Left lobe of liver (tissue), 2 donors: ENCODE measurements around the gene ZNF526. TPM values are rescaled to one million over a fixed set of nuclear protein-coding genes. Genes with fewer than 3 reads are reported as not detected.
A peak's percentile ranks its signal among the peaks of the same experiment; 100 is the strongest.

Source experiments
- ATAC-seq: fragments of 200-7000 bp; cut with Tn5 transposase; one replicate; pipeline ENCODE4 v1.9.1; 2020; ENCODE audit warnings: mild to moderate bottlenecking, moderate library complexity
- DNase-seq: peaks from one replicate; pipeline ENCODE4 v3.0.0-alpha.2; 2020; ENCODE audit warnings: low spot score
- total RNA-seq: library from RNA; stranded (reverse); gene quantifications from one replicate; pipeline ENCODE4 v1.2.1, GENCODE V29; 2021
- donor health status: DM: no; HTN: no; CAD: no; lungs with moderate emphysema.
- donor health status: DM: no; HTN: yes; CAD: no.

ZNF526 gene
- total RNA-seq, 1 donor from 2014 or later = 5.3 TPM

- peak; percentile 99 for DNase-seq
Observed at GRCh38 chr19:42217520-42218437, 2.3 kb upstream of the ZNF526 start, which contains the start of gene DEDD2. TSS of gene DEDD2 (minus strand) at chr19:42217677. CDS start at chr19:42217007, 670 bp downstream.

GRCh38 chr19:42220751-42221097 lies 612 bp downstream of the ZNF526 start:
- ATAC-seq = no peak
- DNase-seq = no peak

More at GRCh38 chr19:42217520-42218437, 2.3 kb upstream of the ZNF526 start, which contains the start of gene DEDD2:
- ATAC-seq = peak; percentile 72

GRCh38 chr19:42224940-42225717 lies 5.0 kb downstream of the ZNF526 start:
- no peak for DNase-seq
- ATAC-seq = no peak

DNA sequence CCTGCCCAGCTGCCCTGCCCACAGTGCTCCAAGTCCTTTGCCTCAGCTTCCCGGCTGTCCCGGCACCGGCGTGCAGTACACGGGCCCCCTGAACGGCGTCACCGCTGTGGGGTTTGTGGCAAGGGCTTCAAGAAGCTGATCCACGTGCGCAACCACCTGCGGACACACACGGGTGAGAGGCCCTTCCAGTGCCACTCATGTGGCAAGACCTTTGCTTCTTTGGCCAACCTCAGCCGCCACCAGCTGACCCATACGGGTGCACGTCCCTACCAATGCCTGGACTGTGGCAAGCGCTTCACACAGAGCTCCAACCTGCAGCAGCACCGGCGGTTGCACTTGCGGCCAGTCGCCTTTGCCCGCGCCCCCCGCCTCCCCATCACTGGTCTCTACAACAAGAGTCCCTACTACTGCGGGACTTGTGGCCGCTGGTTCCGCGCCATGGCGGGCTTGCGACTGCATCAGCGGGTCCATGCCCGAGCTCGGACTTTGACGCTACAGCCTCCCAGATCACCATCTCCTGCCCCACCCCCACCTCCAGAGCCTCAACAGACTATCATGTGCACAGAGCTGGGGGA lies 5.7 kb downstream of the ZNF526 start:
- DNase-seq (no peak), ATAC-seq (no peak)

DNA sequence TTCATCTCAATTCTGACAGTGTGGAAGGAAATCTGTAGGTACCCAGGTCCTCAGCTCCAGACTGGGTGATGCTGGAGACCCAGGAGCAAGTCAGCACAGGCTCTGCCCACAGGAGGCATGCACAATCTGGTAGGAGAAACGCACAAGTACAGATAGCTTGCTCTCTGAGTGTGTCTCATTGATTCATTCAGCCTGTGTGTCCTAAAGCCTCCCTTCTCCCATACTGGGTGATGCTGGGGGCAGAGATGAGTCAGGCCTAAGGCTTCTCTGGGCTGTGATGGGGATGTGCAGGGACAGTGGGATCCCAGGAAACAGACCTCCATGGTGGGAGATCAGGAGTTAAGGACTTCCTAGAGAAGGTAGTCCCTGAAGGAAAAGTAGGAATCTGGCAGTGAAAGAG lies 6.8 kb downstream of the ZNF526 start:
- ATAC-seq (no peak), DNase-seq (no peak)

GRCh38 chr19:42228641-42229040 lies 8.5 kb downstream of the ZNF526 start:
- no peak for ATAC-seq
- no peak for DNase-seq

DNA sequence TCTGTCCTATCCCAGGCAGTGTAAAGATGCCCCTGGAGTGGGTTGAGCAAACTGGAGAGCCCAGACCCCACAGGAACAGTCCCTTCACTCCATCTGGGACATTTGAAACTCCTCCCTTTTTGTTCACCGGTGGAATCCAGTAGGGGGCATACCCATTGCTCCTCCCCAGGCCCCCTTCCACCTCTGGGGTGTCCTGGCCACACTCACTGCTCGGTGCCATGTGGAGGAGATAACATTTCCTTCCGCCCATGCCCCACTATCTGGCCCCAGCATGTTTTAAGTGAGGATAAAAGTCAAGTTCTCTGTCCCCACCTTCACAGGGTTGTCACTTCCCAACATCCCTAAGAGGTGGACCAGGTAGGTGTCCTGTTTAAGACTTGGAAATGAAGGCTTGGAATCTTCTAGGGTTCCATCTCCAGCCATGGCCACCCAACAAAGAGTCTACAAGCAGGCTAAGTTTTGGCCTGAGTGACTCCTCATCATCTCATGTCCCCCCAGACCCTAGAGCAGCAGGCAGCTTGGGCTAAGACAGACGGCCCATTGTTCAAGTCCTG lies 9.3 kb downstream of the ZNF526 start:
- ATAC-seq (no peak), DNase-seq (no peak)

DNA sequence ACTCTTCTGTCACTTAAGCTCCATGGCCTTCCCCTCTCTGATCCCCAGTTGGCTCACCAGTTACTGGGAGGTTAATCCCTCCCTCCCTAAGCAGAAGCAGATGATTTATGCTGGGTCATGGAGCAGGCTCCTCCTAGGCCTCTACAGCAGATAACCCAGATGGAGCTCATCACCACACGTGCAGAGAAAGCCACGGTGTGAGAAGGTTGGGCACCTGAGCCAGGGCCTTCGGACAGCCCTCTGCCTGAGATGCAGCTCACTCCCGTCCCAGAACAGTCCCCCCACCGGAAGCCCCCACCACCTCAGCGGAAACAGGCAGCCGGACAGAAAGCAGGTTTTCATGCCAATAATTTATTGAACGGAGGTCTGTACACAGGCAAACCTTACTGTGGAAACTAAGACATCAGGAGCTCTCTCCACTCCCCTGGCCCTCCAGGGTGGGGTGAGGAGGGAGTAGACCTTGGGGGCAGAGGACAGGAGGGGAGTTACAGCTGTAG lies 9.8 kb downstream of the ZNF526 start:
- no peak for ATAC-seq

GRCh38 chr19:42230571-42230970 lies 10.5 kb downstream of the ZNF526 start:
- ATAC-seq = no peak
- no peak for DNase-seq

More for the DNA sequence above, 9.8 kb downstream of the ZNF526 start:
- no peak for DNase-seq

GRCh38 chr19:42232435-42232834 lies 12.3 kb downstream of the ZNF526 start:
- DNase-seq (no peak), ATAC-seq (no peak)

DNA sequence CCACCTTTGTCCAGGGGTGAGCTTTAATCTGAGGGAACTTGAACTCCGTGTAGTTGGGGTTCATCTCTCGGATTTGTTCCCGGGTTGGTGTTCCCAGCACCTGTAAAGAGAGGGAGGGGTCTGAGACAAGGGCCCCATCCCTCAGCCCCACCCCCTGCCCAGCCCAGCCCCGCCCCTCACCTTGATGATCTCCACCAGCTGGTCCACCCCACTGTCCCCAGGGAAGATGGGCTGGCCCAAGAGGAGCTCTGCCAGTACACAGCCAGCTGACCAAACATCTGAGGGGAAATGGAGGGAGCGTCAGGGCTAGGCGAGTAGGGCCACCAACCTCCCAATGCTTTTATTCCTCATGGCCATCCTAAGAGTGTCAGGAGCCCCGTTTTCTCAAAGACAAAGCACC lies 13.0 kb downstream of the ZNF526 start:
- DNase-seq = no peak
- no peak for ATAC-seq

GRCh38 chr19:42233678-42234292 lies 13.7 kb downstream of the ZNF526 start:
- DNase-seq (no peak), ATAC-seq (no peak)

DNA sequence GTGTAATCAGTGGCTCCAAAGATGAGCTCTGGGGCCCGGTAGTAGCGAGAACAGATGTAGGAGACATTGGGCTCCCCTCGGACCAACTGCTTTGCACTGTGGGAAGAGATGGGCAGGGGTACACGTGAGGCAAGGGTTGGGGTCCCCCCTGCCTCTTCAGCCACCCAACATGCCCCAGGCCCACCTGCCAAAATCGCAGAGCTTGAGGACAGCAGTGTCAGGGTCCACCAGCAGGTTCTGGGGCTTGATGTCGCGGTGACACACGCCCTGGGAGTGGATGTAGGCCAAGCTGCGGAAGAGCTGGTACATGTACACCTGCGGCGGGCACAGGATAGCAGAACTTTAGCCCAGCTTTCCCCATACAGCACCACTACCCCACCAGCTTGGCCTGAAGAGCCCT lies 14.3 kb downstream of the ZNF526 start:
- DNase-seq = no peak
- no peak for ATAC-seq

DNA sequence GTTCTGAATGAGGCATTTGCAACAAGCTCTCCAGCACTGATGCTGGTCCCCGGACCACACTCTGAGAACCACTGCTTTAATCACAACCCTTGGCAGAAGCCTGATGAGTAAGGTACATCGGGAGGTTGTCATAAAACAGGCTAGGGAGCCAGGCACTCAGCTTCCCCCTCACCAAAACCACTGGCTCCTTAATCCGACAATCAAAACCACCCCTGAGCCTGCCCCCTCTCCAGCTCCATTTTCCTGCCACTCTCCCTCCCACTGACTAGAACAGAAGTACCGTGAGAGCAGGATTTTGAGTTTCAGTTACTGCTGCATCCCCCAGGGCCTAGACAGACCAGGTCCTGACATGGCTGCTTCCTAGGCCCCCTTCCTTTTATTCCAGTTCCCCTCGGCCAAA lies 15.1 kb downstream of the ZNF526 start:
- ATAC-seq = no peak
- no peak for DNase-seq

DNA sequence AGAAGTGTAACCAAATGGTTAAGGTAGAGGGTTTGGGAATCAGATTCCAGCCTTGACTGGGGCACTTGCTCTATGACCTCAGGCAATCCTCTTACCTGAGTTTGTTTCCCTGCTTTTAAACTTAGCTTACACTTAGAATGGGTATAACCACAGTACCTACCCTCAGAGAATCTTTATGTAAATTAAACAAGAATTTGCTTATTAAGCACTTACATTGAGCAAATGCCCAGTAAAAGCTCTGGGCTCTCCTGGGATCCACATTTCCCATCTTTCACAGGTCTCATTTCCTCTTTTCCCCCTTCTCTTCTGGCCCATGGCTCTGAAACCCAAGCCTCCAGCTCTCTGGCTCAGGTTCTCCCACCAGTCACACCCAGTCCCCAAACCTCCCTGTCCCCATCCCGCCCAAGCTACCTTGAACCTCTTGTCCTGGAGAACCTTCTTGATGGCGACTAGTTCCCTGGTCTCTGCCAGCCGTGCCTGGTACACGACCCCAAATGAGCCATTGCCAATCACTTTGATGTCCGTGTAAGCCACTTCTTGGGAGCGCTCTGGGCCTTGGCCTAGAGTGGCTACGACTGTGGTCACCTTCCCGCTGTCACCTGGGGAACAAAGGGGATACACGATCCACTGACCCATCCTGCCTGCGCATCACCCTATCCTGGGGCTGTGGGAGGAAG lies 19.6 kb downstream of the ZNF526 start:
- no peak for ATAC-seq
- no peak for DNase-seq

GRCh38 chr19:42241279-42241678 lies 21.2 kb downstream of the ZNF526 start:
- ATAC-seq (no peak), DNase-seq (no peak)

DNA sequence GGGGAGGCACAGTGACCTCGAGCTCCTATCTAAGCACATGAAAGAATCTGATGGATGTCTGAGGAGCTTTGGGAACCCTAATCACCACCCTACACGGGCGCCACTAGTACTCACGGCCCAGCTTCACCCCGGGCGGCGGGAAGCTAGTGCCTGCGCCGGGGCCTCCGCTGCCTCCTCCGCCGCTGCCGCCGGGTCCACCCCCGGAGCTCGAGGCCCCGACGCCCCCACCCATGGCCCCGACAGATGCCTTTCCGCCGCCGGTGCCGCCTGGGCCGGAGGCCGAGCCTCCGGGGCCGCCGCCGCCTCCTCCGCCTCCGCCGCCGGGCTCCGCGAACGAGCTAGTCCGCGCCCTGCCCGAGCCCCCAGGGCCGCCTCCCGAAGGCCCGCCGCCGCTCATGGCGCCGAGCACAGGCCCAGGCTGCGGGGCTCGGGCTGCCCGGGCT lies 22.0 kb downstream of the ZNF526 start:
- DNase-seq (no peak), ATAC-seq (no peak)

- DNase-seq (peak; percentile 99), ATAC-seq (peak; percentile 79)
Observed at GRCh38 chr19:42242512-42243409, 22.6 kb downstream of the ZNF526 start, which contains the start of gene GSK3A. TSS of gene GSK3A (minus strand) at chr19:42242602. CDS start at chr19:42242465, 137 bp downstream.
